ENCODE data around the gene ZNF500.

The ZNF500 gene

GRCh38 chr16:4734730-4735535 lies 32.0 kb downstream of the ZNF500 start:
- H3K9me2 ChIP-seq (replicated peaks; ENCODE audit: insufficient read depth, low read length), result no peaks in the 10 kb centered on the region
- H3K9ac ChIP-seq (ENCODE audit: low read length), result peak overlapping the region; percentile 83
- TF ChIP-seq, protein P1, sequence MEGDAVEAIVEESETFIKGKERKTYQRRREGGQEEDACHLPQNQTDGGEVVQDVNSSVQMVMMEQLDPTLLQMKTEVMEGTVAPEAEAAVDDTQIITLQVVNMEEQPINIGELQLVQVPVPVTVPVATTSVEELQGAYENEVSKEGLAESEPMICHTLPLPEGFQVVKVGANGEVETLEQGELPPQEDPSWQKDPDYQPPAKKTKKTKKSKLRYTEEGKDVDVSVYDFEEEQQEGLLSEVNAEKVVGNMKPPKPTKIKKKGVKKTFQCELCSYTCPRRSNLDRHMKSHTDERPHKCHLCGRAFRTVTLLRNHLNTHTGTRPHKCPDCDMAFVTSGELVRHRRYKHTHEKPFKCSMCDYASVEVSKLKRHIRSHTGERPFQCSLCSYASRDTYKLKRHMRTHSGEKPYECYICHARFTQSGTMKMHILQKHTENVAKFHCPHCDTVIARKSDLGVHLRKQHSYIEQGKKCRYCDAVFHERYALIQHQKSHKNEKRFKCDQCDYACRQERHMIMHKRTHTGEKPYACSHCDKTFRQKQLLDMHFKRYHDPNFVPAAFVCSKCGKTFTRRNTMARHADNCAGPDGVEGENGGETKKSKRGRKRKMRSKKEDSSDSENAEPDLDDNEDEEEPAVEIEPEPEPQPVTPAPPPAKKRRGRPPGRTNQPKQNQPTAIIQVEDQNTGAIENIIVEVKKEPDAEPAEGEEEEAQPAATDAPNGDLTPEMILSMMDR (IDR thresholded peaks at IDR 0.05; ENCODE audit: insufficient read depth, low read length, poor library complexity, severe bottlenecking), result no peak
- TF ChIP-seq EZH2phosphoT487 (conservative IDR thresholded peaks at IDR 0.05; ENCODE audit: low read length), result no peak
- no peaks in the 10 kb centered on the region for H3K27me3 ChIP-seq (ENCODE audit: low read length)
- peak overlapping the region; percentile 67 for H3K27ac ChIP-seq (ENCODE audit: low read depth, low read length)
- H3K4me2 ChIP-seq (ENCODE audit: low read depth, low read length, poor library complexity, severe bottlenecking), result peak overlapping the region; percentile 81
- H3K4me3 ChIP-seq (ENCODE audit: insufficient read depth, low read length, poor library complexity, severe bottlenecking), result peak overlapping the region; percentile 90
- H3K9me3 ChIP-seq (ENCODE audit: insufficient read depth, low read length), result no peaks in the 10 kb centered on the region
- peak overlapping the region; percentile 95 for H2AFZ ChIP-seq (ENCODE audit: low read depth, low read length, severe bottlenecking)
- no peaks in the 10 kb centered on the region for H3K79me2 ChIP-seq (ENCODE audit: insufficient read depth, low read length)
- 0 out of 2 replicates have a peak, but pooled peaks cover 12% of the 10 kb centered on the region for H3F3A ChIP-seq (ENCODE audit: insufficient read depth)
- H4K20me1 ChIP-seq (ENCODE audit: low read depth, low read length), result no peaks in the 10 kb centered on the region
- H3K36me3 ChIP-seq (ENCODE audit: low read length), result no peaks in the 10 kb centered on the region

- Histone ChIP-seq H2AFZ (ENCODE audit: low read depth, low read length, severe bottlenecking) (peak within 1 kb of the TSS; percentile 95), H3K9me2 (replicated peaks; ENCODE audit: insufficient read depth, low read length) (no peaks in the 10 kb centered on the region), H3K36me3 (ENCODE audit: low read length) (no peaks in the 10 kb centered on the region), H3K27me3 (ENCODE audit: low read length) (no peaks in the 10 kb centered on the region), H3K9me3 (ENCODE audit: insufficient read depth, low read length) (no peaks in the 10 kb centered on the region), H3F3A (ENCODE audit: insufficient read depth) (0 out of 2 replicates have a peak, but pooled peaks cover 12% of the 10 kb centered on the region), H3K27ac (ENCODE audit: low read depth, low read length) (peak within 1 kb of the TSS; percentile 67), H3K4me2 (ENCODE audit: low read depth, low read length, poor library complexity, severe bottlenecking) (peak within 1 kb of the TSS; percentile 81), H3K79me2 (ENCODE audit: insufficient read depth, low read length) (no peaks in the 10 kb centered on the region), H4K20me1 (ENCODE audit: low read depth, low read length) (no peaks in the 10 kb centered on the region), H3K4me3 (ENCODE audit: insufficient read depth, low read length, poor library complexity, severe bottlenecking) (peak within 1 kb of the TSS; percentile 90), H3K9ac (ENCODE audit: low read length) (peak within 1 kb of the TSS; percentile 83)
- TF ChIP-seq, protein P1 (IDR thresholded peaks at IDR 0.05; ENCODE audit: insufficient read depth, low read length, poor library complexity, severe bottlenecking), result no peak
- TF ChIP-seq EZH2phosphoT487 (conservative IDR thresholded peaks at IDR 0.05; ENCODE audit: low read length), result no peak
Measured at GRCh38 chr16:4734063-4734729, 32.8 kb downstream of the ZNF500 start, which contains the start of the genes ANKS3 and DNAAF8. Gene ANKS3 (minus strand): TSS chr16:4734271. CDS start chr16:4730149, 4,122 bp downstream. Gene DNAAF8 (plus strand): TSS chr16:4734537. CDS start chr16:4736515, 1,978 bp downstream.

- H3K4me3 ChIP-seq (ENCODE audit: insufficient read depth, low read length, poor library complexity, severe bottlenecking), result peak overlapping the region; percentile 90
- no peaks in the 10 kb centered on the region for H3K9me3 ChIP-seq (ENCODE audit: insufficient read depth, low read length)
- H2AFZ ChIP-seq (ENCODE audit: low read depth, low read length, severe bottlenecking), result peak overlapping the region; percentile 95
- H3K4me2 ChIP-seq (ENCODE audit: low read depth, low read length, poor library complexity, severe bottlenecking), result peak overlapping the region; percentile 81
- no peaks in the 10 kb centered on the region for H4K20me1 ChIP-seq (ENCODE audit: low read depth, low read length)
- peak overlapping the region; percentile 67 for H3K27ac ChIP-seq (ENCODE audit: low read depth, low read length)
- H3K79me2 ChIP-seq (ENCODE audit: insufficient read depth, low read length), result no peaks in the 10 kb centered on the region
- peak overlapping the region; percentile 83 for H3K9ac ChIP-seq (ENCODE audit: low read length)
- H3K9me2 ChIP-seq (replicated peaks; ENCODE audit: insufficient read depth, low read length), result no peaks in the 10 kb centered on the region
- H3F3A ChIP-seq (ENCODE audit: insufficient read depth), result 0 out of 2 replicates have a peak, but pooled peaks cover 12% of the 10 kb centered on the region
- no peaks in the 10 kb centered on the region for H3K27me3 ChIP-seq (ENCODE audit: low read length)
- TF ChIP-seq, protein P1 (IDR thresholded peaks at IDR 0.05; ENCODE audit: insufficient read depth, low read length, poor library complexity, severe bottlenecking), result no peak
- no peak for TF ChIP-seq EZH2phosphoT487 (conservative IDR thresholded peaks at IDR 0.05; ENCODE audit: low read length)
- H3K36me3 ChIP-seq (ENCODE audit: low read length), result no peaks in the 10 kb centered on the region
Measured at GRCh38 chr16:4733747-4734062, 33.3 kb downstream of the ZNF500 start.

Measured in SU-DHL-6 (cell line).